Activated CD8-positive, alpha-beta T cell treated with anti-CD3 and anti-CD28 coated beads for 36 hours (primary cell): Measurements from ENCODE around the gene NUP133. TPM values are rescaled to one million over a fixed set of nuclear protein-coding genes. Genes with fewer than 3 reads are reported as not detected.

Experiments used
- ATAC-seq: fragments of 200-7000 bp; cut with Tn5 transposase; one replicate; pipeline ENCODE4 v1.10.0; 2021; ENCODE audit warnings: mild to moderate bottlenecking, moderate library complexity
- CTCF ChIA-PET: fragments of 350-600 bp; sonication (Branson Sonifier 250); formaldehyde crosslinking; loops from one replicate; lab custom pipeline; 2021; ENCODE audit warnings: antibody characterized with exemption; lab: Charles Lee
- POLR2A ChIA-PET: fragments of 350-600 bp; sonication (Branson Sonifier 250); formaldehyde crosslinking; loops from one replicate; lab custom pipeline; 2021; ENCODE audit warnings: antibody characterized with exemption; lab: Charles Lee
- DNase-seq: peaks from one replicate; pipeline ENCODE4 v3.0.0-alpha.2; 2020
- H3K27ac Mint-ChIP-seq: one replicate; pipeline ENCODE4 v1.8.0; 2021; ENCODE audit warnings: mild to moderate bottlenecking, mixed read lengths
- H3K27me3 Mint-ChIP-seq: one replicate; pipeline ENCODE4 v1.8.0; 2021; ENCODE audit warnings: mixed read lengths
- H3K36me3 Mint-ChIP-seq: one replicate; pipeline ENCODE4 v1.8.0; 2021; ENCODE audit warnings: low read depth, mixed read lengths
- H3K4me1 Mint-ChIP-seq: one replicate; pipeline ENCODE4 v1.8.0; 2021; ENCODE audit warnings: low read depth, mixed read lengths
- H3K4me3 Mint-ChIP-seq: one replicate; pipeline ENCODE4 v1.8.0; 2021; ENCODE audit warnings: mild to moderate bottlenecking, moderate library complexity, mixed read lengths
- H3K9me3 Mint-ChIP-seq: one replicate; pipeline ENCODE4 v1.8.0; 2021; ENCODE audit warnings: mixed read lengths
- CTCF ChIP-seq: fragments of 200-600 bp; IDR thresholded peaks from one replicate; pipeline ENCODE4 v1.8.0; 2022; ENCODE audit warnings: antibody characterized with exemption, mild to moderate bottlenecking
- intact Hi-C: fragments of 100-400 bp; cut with micrococcal nuclease; formaldehyde crosslinking; loops from one replicate; pipeline ENCODE4 v1.10.0; 2022
- total RNA-seq, 2 experiments: library from RNA; stranded (reverse); gene quantifications; one replicate each; pipeline ENCODE4 v1.2.3, GENCODE V29; 2021

The NUP133 gene
- total RNA-seq, 2 experiments from 2014 or later, result 58.9 to 59.7 TPM

- H3K27me3 Mint-ChIP-seq, result no peaks in the 10 kb centered on the region
- H3K27ac Mint-ChIP-seq, result peak overlapping the region; percentile 93
- H3K4me1 Mint-ChIP-seq, result peaks cover 24% of the 10 kb centered on the region
- no peak for TF ChIP-seq CTCF
- intact Hi-C loops, result no loop called here
- ATAC-seq (no peak), DNase-seq (no peak)
- H3K36me3 Mint-ChIP-seq, result peaks cover 10% of the 10 kb centered on the region
- ChIA-PET CTCF (interaction anchor here (1.1 to 2.1 kb wide), 2 partner anchors 26 to 249 kb away, joined by 3 to 7 read pairs; no protein-coding TSS in a partner anchor), POLR2A (interaction anchor here (0.9 to 2.4 kb wide), 5 partner anchors 9 to 182 kb away, joined by 3 to 8 read pairs (median 4); no protein-coding TSS in a partner anchor)
- peak overlapping the region; percentile 91 for H3K4me3 Mint-ChIP-seq
- H3K9me3 Mint-ChIP-seq, result no peaks in the 10 kb centered on the region
These were observed 639 bp downstream of the NUP133 start for GRCh38 chr1:229507502-229507901.

GRCh38 chr1:229506633-229507032 is 1.5 kb downstream of the NUP133 start:
- peak overlapping the region; percentile 91 for H3K4me3 Mint-ChIP-seq
- no peak overlapping the region for H3K27ac Mint-ChIP-seq
- intact Hi-C loops, result no loop called here
- H3K4me1 Mint-ChIP-seq, result peaks cover 24% of the 10 kb centered on the region
- ChIA-PET POLR2A (no interaction called here), CTCF (no interaction called here)
- H3K9me3 Mint-ChIP-seq, result no peaks in the 10 kb centered on the region
- TF ChIP-seq CTCF, result no peak
- ATAC-seq (no peak), DNase-seq (no peak)
- H3K36me3 Mint-ChIP-seq, result peaks cover 10% of the 10 kb centered on the region
- no peaks in the 10 kb centered on the region for H3K27me3 Mint-ChIP-seq

GRCh38 chr1:229495782-229496181 is 12.4 kb downstream of the NUP133 start:
- CTCF ChIA-PET, result interaction anchor here (0.8 to 4.9 kb wide), 3 partner anchors 14 to 237 kb away, joined by 3 to 28 read pairs (median 13); no protein-coding TSS in a partner anchor
- Mint-ChIP-seq H3K4me3 (no peak overlapping the region), H3K27me3 (no peaks in the 10 kb centered on the region), H3K9me3 (no peaks in the 10 kb centered on the region), H3K4me1 (no peaks in the 10 kb centered on the region), H3K36me3 (peaks cover 48% of the 10 kb centered on the region), H3K27ac (no peak overlapping the region)
- no peak for DNase-seq
- intact Hi-C loops, result no loop called here
- TF ChIP-seq CTCF, result no peak
- POLR2A ChIA-PET, result interaction anchor here (1.2 kb wide), 1 partner anchor 12 kb away, joined by 3 read pairs; no protein-coding TSS in a partner anchor
- no peak for ATAC-seq

GRCh38 chr1:229487181-229487580 is 21.0 kb downstream of the NUP133 start:
- Mint-ChIP-seq H3K27me3 (no peaks in the 10 kb centered on the region), H3K36me3 (peaks cover 47% of the 10 kb centered on the region), H3K27ac (no peak overlapping the region), H3K9me3 (no peaks in the 10 kb centered on the region), H3K4me3 (no peak overlapping the region), H3K4me1 (peaks cover 1% of the 10 kb centered on the region)
- DNase-seq, result no peak
- CTCF ChIA-PET, result interaction anchor here (0.8 to 1.4 kb wide), 3 partner anchors 228 to 259 kb away, joined by 4 to 7 read pairs (median 4); no protein-coding TSS in a partner anchor
- ATAC-seq, result no peak
- no peak for TF ChIP-seq CTCF
- POLR2A ChIA-PET, result interaction anchor here (0.6 kb wide), 1 partner anchor 9 kb away, joined by 3 read pairs; no protein-coding TSS in a partner anchor
- intact Hi-C loops, result loop anchor here (10.0 kb wide), 1 partner anchor 232 kb away; no protein-coding TSS in a partner anchor

GRCh38 chr1:229485318-229485717 is 22.8 kb downstream of the NUP133 start:
- H3K4me1 Mint-ChIP-seq, result peaks cover 3% of the 10 kb centered on the region
- no peaks in the 10 kb centered on the region for H3K9me3 Mint-ChIP-seq
- H3K27me3 Mint-ChIP-seq, result no peaks in the 10 kb centered on the region
- TF ChIP-seq CTCF, result no peak
- no peak for ATAC-seq
- no peak for DNase-seq
- H3K27ac Mint-ChIP-seq, result no peak overlapping the region
- POLR2A ChIA-PET, result no interaction called here
- CTCF ChIA-PET, result interaction anchor here (7.0 kb wide), 1 partner anchor 229 kb away, joined by 100 read pairs; no protein-coding TSS in a partner anchor
- intact Hi-C loops, result loop anchor here (10.0 kb wide), 1 partner anchor 231 kb away; no protein-coding TSS in a partner anchor
- H3K36me3 Mint-ChIP-seq, result peaks cover 52% of the 10 kb centered on the region
- no peak overlapping the region for H3K4me3 Mint-ChIP-seq
